ENCODE data around the gene SDK1.

Gene SDK1

GRCh38 chr7:3964980-3965606 is 664.0 kb downstream of the SDK1 start:
- no peak for DNase-seq

GRCh38 chr7:3965794-3966395 is 664.8 kb downstream of the SDK1 start:
- no peak for DNase-seq

- DNase-seq, result no peak
Observed at GRCh38 chr7:3968234-3968633, 667.2 kb downstream of the SDK1 start.

DNA sequence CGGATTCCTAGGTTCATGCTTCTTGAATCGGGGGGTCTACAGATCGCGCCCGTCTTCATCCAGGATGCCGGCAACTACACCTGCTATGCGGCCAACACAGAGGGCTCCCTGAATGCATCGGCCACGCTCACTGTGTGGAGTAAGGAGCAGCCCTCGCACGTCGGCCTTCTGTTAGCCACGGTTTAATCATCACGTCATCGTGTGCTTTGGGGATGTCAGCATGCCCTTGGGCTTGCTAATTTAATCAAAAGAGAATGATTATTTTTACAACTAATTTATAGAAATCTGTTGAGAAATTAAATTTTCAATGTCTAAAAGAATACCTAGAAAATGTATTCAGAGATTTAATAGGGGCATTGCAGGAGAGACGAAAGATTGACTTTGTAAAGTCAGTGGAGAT is 668.2 kb downstream of the SDK1 start:
- no peak for DNase-seq

DNA sequence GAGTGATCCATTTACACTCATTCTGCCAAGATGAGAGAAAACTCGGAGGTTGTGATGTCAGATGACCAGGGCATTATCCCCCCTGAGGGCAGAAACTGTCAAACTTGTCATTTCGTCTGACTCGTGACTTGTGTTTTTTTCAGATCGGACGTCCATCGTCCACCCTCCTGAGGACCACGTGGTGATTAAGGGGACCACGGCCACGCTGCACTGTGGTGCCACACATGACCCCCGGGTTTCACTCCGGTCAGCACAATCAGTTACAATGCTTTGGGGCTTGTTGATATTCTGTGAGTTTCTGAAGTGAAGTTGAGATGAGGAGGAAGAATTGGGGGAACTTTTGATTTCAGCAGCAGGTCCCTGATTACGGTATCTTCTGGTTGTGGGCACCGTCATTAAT is 670.3 kb downstream of the SDK1 start:
- DNase-seq, result no peak

- DNase-seq, result no peak
Observed at GRCh38 chr7:3973264-3973663, 672.2 kb downstream of the SDK1 start.

DNA sequence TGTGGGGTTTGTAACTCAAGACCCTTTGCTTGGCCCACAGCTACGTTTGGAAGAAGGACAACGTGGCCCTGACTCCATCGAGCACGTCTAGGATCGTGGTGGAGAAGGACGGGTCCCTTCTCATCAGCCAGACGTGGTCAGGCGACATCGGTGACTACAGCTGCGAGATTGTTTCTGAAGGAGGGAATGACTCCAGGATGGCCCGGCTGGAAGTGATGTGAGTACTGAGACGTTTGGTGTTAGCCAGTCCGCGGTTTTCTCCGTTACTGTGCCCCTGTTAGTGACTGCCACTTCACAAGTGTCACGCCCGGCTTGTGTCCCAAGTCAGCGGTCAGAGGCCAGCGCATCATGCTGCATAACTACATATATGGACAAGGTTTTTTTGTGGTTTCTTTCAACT is 673.3 kb downstream of the SDK1 start:
- DNase-seq, result no peak

DNA sequence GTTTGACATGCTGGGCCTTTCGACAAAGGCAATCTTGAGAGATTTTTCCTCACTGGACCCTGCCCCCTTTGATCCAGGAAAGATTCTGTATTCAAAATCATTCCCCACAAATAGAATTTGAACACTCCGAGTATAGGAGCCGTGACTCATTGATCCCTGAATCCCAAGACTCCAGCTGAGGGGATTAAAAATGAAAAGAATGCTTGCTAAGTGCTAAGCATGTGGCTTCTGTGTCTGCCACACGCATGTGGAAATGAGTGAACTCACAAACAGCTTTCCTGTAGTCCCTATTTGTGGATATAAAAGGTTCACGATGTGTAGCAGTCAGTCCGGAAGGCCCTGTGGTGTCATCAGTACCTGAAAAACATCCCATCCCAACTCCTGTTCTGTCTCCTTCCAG is 674.3 kb downstream of the SDK1 start:
- no peak for DNase-seq

DNA sequence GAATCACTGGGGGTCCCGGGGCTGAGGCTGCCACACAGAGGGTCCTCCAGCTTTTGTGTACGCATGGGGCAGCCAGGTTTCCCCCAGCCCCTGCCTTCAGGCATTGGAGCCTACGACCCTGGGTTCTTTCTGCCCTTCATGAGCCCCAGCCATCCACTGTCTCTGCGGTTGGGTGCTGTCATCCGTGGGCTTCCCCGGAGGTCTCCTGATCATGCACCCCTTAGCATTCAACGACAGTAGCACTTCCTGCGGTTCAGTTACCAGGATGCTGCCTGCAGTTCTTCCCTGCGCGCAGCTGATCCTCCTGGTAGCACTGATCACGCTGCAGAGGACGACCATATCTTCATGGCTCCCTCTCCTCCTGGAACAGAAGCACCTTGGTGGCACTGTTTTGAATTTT is 676.3 kb downstream of the SDK1 start:
- no peak for DNase-seq

- DNase-seq, result no peak
Observed at GRCh38 chr7:3978839-3979238, 677.8 kb downstream of the SDK1 start.

DNA sequence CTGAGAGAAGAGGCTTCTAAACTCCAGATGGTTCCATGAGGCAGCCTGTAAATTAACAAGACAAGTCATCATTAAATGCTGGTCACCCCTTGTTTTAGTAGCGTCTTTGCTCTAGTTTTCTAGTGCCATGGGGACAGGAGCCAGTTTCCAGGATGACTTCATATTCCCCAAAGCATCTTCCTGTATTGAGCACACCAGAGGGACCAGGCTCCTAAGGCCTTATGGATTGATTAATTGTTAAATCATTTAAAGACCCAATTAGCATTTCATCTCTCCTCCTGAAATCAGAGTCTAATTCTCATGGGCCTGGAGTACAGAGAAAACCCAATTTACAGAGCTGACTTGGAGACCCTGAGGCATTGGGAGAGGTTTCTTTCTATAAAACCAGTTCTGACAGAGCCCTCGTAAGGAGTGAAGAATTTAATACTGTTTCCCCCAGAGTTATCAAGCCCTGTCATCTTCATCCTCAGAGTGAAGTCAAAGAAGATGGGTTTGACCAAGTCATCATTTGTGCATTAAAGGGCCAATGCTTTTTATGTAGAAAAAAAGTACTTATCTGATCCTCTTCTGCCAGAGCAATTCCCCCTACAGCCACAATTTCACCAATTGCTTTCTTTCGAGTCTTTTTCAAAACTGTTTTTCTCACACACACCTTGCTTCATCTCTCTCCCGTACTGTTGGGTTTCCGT is 678.7 kb downstream of the SDK1 start:
- no peak for DNase-seq

- DNase-seq, result no peak
Observed at GRCh38 chr7:3980300-3980643, 679.2 kb downstream of the SDK1 start.

DNA sequence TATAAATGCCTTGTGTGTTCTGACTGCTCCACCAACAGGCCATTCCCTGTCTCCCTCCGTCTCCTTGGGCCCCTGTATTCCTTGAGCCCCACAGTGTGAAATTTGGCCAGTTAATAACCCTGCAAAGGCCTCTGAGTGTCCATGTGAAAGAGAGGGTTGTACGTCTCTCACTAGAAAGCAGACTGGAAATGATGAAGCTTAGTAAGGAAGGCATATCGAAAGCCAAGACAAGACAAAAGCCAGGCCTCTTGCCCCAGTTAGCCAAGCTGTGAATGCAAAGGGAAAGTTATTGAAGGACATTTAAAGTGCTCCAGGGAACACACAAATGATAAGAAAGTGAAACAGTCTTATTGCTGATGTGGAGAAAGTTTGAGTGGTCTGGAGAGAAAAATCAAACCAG is 680.2 kb downstream of the SDK1 start:
- DNase-seq, result no peak

DNA sequence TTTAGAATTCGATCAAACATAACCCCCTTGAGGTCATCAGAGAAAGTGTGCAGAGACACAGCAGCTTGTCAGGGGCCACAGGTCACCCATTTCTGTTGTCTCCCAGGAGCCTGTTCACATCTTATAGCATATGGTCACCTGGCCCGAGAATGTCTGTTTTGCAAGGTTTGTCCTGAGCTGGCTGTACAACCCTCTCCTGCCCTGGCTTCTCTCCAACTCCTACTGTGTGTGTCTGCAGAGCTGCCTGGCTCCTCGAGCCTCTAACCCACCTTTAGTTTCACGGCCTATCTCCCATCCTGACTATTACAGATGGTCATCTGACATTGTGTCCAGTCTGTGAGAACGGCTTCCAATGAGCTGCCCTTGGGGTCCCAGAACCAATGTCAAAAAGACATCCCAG is 683.4 kb downstream of the SDK1 start:
- DNase-seq, result no peak

- DNase-seq, result no peak
Observed at GRCh38 chr7:3986927-3987326, 685.9 kb downstream of the SDK1 start.

- DNase-seq, result no peak
Observed at GRCh38 chr7:3987426-3987927, 686.4 kb downstream of the SDK1 start.

DNA sequence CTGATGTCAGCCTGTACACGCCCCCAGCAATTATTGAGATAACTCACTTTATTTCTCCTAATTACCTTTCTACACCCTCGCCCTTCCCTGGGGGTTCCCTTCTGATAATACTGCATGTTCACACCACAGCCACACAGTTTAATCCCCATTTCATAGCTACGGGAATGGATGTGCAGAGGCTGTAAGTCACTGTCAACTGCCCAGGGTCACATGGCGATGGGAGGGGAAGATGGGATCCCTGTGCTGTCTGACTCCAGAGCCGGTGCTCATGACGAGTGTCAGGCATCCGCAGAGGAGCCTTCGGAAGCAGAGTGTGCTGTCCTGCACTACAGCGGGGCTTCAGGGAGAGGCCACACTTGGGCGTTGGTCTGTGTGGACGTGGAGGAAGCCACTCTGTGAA is 688.7 kb downstream of the SDK1 start:
- DNase-seq, result no peak

DNA sequence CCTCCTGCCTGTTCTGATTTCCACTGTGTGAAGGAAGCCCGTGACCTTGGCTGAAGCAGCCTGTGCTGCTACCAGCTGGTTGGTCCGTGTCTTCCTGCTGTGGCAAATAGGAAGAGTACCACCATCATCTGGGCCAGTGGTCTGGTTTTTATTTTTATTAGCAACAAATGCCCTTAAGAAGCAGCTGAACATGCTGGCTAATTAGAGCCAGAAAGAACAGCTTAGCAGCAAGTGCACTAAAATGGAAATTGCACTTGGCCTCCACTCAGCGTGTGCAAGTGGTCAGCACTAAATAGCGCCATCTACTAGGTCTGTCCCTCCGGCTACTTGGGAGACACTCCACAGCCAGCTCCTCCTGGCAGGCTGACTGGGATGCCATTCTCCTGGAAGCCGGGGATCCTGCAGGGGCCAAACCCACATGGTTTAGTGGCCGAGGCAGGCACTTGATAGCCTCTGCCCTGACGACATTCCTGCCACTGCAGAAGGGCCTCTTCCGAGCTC is 690.7 kb downstream of the SDK1 start:
- no peak for DNase-seq

DNA sequence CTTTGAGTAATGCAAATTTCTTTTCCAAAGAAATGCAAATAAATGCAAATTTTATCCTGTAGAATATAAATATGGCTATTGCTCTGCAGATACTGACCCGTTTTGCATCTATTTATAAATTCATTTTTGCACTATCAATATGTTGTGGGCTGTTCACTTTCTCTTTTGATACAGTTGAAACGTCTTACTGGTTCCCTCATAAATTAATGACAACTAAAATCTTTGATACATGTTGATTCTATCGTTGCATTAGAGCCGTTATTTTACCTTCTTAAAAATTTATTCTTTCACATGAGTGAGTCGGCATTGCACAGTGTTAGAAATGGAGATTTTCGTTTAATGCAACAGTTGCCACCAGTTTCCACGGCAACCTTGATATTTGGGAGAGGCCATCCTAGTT is 691.8 kb downstream of the SDK1 start:
- DNase-seq, result no peak

- no peak for DNase-seq
Observed at GRCh38 chr7:3994764-3995163, 693.7 kb downstream of the SDK1 start.

- no peak for DNase-seq
Observed at GRCh38 chr7:3995187-3995586, 694.1 kb downstream of the SDK1 start.

DNA sequence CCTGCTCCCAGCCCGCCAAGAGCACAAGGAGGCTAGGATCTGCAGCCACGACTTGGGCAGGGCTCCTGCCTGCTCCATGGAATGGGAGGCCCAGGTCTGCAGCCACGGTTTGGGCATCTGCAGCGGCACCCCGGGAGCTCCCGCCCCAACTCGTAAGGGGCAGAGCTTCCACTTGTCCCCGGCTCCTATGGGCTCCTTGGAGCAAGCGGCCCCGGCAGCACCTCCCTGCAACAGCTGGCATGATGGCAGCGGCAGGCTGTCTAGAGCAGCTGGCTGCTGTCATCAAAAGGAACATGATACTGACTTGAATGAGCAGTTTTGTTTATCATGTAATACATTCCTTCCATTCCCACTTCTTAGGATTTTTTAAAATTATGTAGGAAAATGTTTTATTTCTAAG is 697.0 kb downstream of the SDK1 start:
- no peak for DNase-seq

DNA sequence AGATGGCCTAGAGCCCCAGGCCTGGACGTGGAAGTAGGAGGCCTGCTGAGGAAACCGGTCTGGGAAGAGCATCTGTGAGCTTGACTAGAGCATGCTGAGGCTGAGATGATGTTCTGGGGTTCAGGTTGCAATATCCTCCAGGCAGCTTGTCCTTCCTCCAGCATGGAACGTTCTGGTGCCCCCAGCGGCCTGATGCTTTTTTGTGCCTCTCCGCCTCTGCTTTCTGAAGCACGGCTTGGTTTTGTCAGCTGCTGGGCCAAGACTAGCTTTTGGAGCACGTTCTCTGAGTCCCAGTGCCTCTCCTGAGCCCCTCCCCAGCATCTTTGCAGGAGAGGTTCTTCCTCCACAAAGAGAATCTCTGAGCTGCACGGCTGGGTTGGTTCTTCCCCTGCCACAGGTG is 699.1 kb downstream of the SDK1 start:
- no peak for DNase-seq

DNA sequence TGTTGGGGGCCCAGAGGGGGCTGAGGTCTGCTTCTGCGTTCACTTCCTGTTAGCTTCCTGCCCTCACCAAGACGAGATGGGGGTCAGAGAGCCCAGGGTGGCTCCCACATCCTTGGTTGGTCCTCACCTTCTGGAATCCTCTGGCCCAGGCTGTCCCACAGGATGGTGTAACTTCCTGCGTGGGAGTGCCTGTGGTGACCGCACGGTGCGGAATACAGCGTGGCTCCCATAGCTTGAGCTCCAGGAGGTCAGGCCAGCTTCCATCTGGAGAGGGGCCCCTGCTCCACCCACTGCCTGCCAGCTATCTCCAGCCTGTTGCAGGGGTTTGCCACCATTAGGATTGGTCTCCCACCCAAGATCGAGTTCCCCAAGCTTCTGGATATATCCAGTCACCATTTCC is 699.9 kb downstream of the SDK1 start:
- DNase-seq, result no peak

DNA sequence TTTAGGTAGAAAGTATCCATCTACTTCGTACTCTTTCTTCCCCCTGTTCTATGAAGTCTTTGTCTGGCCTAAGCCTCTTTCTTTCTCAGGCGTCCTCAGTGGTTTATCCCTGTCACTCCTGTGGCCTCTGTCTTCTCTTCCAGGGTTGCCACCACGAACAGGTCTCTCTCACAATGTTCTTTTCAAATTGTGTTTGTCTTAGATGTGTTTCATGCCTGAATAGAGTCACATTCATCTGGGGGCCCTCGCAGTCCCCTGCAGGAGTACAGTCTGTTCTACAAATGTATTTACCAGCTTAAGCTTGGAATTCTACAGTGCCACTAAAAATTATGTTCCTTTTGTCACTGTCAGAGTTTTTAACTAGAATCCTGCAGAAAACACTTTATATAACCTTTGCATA is 700.7 kb downstream of the SDK1 start:
- DNase-seq, result no peak
